Measurements from ENCODE around the gene CES2.
"Not testable (repeated sequence)": the region's sequence is repeated elsewhere in the genome, so short reads cannot be mapped to it uniquely, and the experiment has no call there.

Gene CES2

DNA sequence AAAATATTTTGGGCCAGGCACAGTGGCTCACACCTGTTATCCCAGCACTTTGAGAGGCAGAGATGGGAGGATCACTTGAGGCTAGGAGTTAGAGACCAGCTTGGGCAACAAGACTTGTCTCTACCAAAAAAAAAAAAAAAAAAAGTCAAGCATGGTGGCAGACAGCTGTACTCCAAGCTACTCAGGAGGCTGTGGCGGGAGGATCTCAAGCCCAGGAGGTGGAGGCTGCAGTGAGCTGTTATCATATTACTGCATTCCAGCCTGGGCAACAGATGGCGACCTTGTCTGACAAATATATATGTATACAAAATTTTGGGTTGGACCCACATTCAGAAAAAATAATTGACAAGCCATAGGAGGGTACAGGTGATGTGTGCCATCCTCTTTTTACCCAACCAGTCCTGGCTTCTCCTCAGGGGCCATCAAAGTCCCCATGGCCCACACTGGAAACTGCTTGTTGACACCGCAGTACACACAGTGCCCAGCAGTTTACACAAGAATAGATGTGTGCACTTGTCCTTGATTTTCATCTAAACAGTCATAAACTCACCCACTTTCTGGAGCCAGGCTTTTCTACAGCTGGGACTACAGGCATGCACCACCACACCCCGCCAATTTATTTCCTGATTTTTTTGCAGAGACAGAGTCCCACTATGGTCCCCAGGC is 1.7 kb downstream of the CES2 start:
- no peak for DNase-seq

DNA sequence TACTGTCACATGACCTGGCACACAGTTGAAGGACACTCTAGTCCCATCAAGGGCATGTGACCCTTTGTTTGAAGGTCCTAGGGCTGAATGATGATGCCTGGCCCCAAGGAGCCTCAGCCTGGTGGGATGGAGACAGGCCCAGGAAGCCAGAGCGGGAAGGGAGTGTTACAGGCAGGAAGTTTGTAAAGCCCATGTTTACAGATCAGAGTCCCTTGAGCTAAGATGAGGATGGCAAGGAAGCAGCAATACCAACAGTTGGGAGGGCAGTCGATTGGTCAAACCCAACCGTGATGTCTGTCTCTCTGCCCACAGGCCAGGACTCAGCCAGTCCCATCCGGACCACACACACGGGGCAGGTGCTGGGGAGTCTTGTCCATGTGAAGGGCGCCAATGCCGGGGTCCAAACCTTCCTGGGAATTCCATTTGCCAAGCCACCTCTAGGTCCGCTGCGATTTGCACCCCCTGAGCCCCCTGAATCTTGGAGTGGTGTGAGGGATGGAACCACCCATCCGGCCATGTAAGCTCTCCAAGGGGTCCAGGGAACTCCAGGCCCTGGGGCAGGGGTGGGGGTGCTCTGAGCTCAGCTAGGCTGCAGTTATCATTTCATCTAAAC is 2.5 kb downstream of the CES2 start:
- DNase-seq, result no peak

DNA sequence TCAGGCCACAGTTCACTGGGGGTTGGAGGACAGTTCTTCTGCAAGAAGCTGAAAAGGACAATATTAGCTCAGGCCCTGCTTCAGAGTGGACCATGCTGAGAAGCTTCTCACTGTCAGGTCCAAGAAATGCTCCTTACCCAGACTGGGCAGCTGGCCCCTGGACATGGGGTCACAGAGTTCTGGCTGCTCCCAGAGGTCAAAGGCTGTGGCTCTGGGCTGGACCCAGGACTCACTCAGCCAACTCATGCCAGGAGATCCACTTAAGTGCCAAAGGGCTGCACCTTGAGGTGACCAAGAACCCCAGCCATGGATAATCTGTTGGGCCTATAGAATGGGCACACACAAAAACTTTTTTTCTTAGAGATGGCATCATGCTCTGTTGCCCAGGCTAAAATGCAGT is 4.0 kb downstream of the CES2 start:
- no peak for DNase-seq

DNA sequence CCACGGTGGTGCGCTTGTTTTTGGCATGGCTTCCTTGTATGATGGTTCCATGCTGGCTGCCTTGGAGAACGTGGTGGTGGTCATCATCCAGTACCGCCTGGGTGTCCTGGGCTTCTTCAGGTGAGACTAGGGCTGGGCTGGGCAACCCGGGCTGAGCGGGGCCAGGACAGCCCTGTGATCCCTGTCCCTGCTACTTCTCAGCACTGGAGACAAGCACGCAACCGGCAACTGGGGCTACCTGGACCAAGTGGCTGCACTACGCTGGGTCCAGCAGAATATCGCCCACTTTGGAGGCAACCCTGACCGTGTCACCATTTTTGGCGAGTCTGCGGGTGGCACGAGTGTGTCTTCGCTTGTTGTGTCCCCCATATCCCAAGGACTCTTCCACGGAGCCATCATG is 4.9 kb downstream of the CES2 start:
- DNase-seq, result no peak

DNA sequence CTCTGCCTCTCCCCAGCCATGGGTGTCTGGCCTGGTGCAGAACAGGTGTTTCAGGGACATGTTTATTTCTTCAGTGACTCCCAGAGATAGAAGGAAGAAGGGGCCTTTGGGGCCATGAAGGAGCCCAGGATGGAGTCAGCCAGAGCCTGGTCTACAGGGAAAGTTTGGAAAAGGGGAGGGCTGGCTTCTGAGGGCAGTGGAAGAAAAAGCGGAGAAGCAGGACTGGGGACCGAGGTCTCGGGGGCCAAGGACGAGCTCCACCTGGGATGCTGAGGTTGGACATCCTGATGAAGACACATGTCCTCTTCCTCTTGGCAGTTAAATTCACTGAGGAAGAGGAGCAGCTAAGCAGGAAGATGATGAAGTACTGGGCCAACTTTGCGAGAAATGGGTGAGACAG is 7.7 kb downstream of the CES2 start:
- no peak for DNase-seq

DNA sequence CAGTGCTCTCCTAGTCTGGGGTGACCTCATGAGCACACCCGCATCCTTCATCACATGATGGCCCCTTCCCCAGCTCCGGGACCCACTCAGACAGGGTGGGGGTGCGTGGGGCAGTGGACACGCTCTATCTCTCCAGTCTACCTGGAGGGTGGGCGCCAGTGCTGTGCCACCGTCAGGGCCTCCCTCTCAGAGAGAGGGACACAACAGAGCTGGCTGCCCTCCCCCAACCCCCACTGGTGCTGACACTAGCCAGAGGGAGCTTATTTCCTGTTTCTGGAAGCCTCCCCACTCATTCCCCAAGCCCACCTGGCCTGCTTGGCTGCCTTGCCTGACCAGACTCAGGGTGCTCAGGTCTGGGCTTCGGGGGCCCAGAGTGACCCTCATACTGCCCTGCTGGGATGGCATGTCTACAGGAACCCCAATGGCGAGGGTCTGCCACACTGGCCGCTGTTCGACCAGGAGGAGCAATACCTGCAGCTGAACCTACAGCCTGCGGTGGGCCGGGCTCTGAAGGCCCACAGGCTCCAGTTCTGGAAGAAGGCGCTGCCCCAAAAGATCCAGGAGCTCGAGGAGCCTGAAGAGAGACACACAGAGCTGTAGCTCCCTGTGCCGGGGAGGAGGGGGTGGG is 8.2 kb downstream of the CES2 start:
- no peak for DNase-seq

DNA sequence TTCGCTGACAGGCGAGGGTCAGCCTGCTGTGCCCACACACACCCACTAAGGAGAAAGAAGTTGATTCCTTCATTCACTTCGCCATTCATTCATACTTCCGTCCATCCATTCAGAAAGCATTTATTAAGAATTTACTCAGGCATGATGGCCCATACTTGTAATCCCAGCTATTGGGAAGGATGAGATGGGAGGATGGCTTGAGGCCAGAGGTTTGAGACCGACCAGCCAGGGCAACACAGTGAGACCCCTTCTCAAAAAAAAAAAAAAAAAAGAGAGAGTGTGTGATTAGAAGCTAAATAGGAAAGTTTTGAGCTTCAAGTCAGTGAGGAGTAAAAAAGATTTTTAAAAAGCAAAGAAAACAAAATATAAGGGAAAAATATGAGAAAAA is 8.7 kb downstream of the CES2 start:
- no peak for DNase-seq

DNA sequence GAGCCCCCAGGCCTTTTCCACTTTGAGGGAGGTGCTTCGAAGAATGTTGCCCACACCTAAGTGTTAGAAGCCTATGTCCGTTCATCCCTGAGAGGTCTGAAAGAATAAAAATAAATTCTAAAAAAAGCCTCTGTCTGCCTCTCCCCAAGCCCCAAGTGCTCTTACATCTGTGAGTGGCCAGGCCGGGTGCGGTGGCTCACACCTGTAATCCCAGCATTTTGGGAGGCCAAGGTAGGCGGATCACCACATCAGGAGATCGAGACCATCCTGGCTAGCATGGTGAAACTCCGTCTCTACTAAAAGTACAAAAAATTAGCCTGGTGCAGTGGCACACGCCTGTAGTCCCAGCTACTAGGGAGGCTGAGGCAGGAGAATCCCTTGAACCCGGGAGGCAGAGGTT is 9.7 kb downstream of the CES2 start:
- not testable (repeated sequence) for DNase-seq

DNA sequence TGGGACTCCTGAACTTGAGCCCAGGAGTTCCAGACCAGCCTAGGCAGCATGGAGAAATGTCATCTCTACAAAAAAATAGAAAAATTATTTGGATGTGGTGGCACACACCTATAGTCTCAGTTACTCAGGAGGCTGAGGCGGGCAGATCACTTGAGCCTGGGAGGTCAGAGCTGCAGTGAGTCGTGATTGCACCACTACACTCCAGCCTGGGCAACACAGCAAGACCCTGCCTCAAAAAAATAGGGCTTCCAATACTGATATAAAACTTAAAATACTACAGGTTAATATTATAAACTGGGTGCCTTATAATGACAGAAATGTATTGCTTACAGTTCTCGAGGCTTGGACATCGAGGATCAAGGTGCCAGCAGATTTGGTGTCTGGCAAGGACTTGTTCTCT is 10.6 kb downstream of the CES2 start:
- DNase-seq, result no peak

DNA sequence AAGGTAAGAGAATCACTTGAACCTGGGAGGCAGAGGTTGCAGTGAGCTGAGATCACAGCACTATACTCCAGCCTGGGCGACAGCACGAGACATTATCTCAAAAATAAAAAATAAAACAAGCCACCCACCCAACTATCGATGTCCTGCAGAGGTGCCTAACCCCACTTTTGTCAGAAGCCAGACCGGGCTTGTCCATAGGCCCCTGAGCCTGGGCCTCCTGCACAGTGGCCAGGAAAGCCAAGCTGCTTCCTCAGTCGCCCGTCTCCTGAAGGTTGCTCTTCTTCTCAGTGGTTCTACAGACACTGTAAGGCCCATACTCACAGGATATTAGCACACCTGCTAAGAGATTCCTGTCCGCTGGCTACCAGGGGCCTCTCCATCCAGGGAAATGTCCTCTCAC is 11.2 kb downstream of the CES2 start:
- no peak for DNase-seq

DNA sequence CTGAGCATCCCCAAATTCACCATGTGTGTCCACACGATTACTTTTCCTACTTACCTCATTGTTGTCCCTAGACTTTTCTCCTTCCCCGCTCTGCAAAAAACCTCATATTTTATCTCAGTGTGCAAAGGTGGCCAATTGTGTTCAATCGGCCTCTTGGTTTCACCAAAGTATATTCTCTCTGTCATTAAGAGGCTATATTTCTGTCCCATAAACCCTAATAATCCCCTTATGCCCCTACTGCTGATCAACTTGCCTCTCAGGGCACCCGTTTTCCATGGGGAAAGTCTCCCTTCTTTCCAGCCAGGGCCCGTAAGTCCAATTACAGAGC is 11.6 kb downstream of the CES2 start:
- DNase-seq, result no peak

DNA sequence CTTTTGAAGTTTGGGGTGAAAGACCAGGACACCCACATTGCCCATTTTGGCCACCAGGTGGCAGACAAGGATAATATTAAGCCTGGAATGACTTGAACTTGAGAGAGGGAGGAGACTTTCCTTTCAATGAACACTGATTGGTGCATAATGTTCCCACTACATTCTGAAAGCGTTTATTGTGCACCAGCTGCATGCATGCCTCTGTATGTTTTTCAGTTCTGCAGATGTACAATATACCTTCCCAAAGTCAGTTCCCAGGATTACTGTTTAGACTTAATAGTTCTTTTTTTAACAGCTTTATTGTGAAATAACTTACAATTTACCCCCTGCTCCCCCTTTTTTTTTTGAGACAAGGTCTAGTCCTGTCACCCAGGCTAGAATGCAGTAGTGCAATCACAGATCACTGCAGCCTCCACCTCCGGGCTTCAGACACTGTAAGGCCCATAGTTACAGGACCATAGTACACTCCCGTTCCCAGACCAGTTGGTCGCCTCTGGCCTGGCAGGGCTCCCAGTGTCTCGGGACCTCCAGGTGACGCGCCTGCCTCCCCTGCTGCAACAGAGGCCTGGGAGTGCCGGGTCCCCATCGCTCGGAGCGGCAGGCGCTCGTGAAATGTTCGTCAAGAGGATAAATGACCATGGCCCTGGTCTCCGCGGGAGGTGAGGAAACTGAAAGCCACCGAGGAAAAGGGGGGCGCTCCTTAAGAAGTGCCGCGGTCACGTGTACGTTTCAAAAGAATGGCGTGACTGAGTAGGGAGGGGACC is 12.2 kb downstream of the CES2 start:
- peak in 1 of 2 experiments; percentile 73 for DNase-seq

DNA sequence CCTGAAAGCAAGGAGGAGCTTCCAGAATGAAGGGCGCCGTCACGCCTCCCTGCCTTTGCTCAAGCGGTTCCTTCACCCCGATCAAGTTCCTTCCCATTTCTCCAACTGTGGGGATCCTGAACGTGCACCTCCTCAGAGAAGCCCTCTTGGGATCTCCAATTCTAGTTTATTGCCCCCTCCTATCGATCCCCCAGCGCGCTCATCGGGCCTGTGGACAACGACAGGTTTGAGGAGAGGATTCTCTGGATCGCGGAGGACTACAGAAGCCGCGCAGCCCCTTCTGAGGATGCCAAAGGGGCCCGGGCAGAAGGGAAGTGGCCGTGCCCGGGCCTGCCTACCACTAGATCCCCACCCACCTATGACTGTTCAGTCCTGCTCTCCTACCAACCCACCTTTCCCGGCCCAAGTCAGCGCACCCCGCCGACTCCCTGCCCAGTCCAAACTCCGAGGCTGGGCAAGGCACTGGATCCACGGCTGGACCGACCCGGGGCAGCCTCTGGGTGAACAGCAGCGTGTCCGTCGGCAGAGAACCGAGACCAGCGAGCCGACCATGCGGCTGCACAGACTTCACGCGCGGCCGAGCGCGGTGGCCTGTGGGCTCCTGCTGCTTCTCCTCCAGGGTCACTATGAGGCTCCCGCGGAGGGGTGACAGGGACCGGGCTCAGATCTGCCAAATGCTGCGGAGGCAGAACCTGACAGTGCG is 13.0 kb downstream of the CES2 start:
- no peak for DNase-seq

DNA sequence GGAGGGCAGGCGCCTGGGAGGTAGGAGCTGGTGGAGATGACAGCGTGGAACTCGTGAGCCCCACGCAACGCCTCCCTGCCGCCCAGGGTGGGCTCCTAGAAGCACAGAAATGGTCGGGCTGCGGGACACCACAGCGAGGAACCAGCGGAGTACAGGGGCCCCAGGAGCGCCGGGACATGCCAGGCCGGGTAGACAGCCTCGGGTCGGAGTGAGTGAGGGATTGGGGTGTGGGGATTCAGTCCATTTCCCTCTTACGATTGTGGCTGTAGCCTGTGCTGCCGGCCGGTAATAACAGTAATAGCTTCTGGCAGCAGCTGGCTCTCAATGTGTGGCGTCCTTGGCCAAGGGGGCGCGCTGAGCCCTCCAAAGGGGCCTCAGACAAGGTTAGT is 13.5 kb downstream of the CES2 start:
- no peak for DNase-seq

DNA sequence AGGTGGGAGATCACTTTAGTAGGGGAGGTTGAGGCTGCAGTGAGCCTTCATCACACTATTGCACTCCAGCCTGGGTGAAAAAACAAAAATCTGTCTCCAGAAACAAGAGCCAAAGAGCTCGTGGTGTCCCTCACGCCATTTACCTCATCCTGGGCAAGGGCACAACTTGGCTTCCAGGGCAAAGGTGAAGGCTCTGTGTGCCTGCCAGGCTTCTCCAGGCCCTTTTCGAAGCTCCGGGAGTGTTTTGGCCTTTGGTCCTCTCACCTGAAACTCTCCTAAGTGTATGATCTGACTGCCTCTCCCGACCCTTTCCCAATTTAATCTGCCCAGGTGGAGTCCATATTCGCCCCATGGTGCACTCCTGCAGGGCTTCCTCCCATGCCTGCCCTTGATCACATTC is 14.2 kb downstream of the CES2 start:
- DNase-seq, result no peak

DNA sequence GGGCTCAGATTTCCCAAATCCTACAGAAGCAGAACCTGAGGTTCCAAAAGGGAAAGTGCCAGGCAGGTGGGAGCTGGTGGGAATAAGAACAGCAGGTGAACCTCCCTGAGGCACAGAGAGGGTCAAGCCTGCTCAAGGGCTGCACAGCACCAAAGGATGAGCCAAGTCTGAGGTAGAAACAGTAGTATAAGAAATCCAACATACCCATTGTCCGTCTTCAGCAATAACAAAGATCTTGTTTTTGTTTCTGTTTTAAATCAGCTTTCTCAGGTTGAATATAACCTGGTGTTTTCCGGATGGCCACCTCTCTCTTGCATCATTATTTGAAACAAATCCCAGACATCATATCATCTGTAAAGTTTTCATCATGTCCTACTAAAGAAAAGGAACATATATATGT is 15.1 kb downstream of the CES2 start:
- DNase-seq, result no peak

DNA sequence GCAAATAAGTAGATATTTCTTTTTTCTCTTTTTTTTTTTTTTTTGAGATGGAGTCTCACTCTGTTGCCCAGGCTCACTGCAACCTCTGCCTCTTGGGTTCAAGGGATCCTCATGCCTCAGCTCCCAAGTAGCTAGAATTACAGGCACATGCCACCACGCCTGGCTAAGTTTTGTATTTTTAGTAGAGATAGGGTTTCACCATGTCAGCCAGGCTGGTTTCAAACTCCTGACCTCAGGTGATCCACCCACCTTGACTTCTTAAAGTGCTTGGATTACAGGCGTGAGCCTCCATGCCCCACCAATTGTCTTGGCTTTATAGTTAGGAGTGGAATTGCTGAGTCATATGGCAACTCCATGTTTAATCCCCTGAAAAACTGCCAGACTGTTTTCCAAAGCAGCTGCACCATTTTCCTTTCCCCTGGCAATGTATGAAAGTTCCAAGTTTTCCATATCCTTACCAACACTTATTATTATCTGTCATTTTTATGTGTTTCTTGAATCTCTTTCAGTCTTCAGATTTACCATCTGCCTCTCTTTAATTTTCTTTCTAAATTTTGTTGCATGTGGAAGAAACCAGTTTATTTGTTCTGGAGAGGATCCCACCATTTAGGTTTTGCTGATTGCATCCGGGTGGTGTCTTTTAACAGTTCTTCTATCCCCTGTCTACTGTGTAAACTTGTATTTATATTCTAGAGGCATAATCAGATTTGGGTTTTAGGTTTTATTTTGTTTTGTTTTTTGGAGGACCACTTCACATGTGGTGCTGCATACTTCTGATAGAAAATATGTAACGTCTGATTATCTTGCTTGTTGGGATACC is 15.9 kb downstream of the CES2 start:
- DNase-seq, result no peak

DNA sequence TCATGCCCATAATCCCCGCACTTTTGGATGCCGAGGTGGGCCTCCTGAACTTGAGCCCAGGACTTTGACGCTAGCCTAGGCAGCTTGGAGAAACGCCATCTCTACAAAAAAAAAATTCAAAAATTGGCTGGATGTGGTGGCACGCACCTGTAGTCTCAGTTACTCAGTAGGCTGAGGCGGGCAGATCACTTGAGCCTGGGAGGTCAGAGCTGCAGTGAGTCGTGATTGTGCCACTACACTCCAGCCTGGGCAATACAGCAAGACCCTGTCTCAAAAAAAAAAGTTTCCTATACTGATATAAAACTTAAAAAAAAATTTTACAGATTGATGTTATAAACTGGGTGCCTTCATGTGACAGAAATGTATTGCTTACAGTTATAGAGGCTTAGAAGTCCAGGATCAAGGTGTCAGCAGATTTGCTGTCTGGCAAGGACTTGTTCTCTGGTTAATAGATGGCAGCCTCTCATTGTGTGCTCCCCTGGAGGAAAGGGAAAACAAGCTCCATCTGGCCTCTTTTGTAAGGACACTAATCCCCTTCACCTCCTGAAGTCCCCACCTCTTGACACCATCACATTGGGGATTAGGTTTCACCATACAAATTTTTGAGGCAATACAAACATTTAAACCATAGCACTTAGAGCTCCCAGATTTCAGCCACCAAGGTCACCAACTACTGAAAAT is 17.3 kb downstream of the CES2 start:
- DNase-seq, result no peak

DNA sequence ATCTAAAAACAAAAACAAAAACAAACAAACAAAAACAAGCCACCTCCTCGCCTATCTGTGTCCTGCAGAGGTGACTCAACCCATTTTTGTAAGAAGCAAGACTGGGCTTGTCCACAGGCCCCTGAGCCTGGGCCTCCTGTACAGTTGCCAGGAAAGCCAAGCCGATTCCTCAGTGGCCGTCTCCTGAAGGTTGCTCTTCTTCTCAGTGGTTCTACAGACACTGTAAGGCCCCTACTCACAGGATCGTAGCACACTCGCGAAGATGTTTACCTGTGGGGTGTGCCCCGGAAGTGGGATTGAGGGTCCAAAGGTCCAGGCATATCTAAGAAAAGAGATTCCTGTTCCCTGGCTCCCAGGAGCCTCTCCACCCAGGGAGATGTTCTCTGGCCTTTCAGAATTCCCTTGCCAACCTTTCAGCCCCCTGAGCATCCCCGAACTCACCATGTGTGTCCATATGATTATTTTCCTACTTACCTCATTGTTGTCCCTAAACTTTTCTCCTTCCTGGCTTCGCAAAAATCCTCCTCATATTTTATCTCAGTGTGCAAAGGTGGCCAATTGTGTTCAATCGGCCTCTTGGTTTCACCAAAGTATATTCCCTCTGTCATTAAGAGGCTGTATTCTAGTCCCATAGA is 18.3 kb downstream of the CES2 start:
- no peak for DNase-seq

DNA sequence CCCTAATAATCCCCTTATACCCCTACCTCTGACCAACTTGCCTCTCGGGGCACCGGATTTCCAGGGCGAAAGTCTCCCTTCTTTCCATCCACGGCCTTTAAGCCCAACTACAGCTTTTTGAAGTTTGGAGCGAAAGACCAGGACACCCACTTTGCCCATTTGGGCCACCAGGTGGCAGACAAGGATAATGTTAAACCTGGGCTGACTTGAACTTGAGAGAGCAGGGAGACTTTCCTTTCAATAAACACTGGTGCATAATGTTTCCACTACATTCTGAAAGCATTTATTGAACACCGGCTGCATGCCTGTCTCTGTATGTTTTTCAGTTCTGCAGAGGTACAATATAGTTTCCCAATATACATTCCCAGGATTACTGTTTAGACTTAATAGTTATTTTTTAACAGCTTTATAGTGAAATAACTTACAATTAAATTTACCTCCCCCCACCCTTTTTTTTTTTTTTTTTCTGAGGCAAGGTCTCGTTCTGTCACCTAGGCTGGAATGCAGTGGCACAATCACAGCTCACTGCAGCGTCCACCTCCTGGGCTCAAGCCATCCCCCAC is 18.9 kb downstream of the CES2 start:
- peak; percentile 33 to 68 for DNase-seq
